HepG2 (cell line): Measurements from ENCODE around the gene SLC19A1. TPM values are rescaled to one million over a fixed set of nuclear protein-coding genes. Genes with fewer than 3 reads are reported as not detected.

ENCODE experiments used
- ATF7-NPFF ChIP-seq: sonication (generic); formaldehyde crosslinking; IDR thresholded peaks from 2 replicates; pipeline ENCODE4 v1.8.1; 2023; ENCODE audit warnings: mild to moderate bottlenecking, low read depth, missing genetic modification reagents, moderate library complexity
- GPN1 ChIP-seq: sonication (generic); formaldehyde crosslinking; IDR thresholded peaks from 2 replicates; pipeline ENCODE4 v1.5.1; 2020; ENCODE audit warnings: missing genetic modification reagents, borderline replicate concordance
- HES4 ChIP-seq: sonication (generic); formaldehyde crosslinking; IDR thresholded peaks from 2 replicates; pipeline ENCODE4 v1.9.0; 2021; ENCODE audit warnings: mild to moderate bottlenecking, missing genetic modification reagents, borderline replicate concordance
- KLF16 ChIP-seq, 2 experiments: sonication (generic) in 1 of 2; formaldehyde crosslinking in 1 of 2; IDR thresholded peaks; 2 replicates each; pipeline versions ENCODE4 v1.6.1 to v1.8.0; 2016 to 2023; ENCODE audit warnings: missing genetic modification reagents in 2 of 2, missing compliant biosample characterization in 1 of 2
- MBD4 ChIP-seq: IDR thresholded peaks from 2 replicates; pipeline ENCODE4 v1.6.1; 2012; ENCODE audit warnings: low read length, inconsistent platforms, borderline replicate concordance
- MXD1 ChIP-seq: sonication (generic); formaldehyde crosslinking; IDR thresholded peaks from 2 replicates; pipeline ENCODE4 v1.4.0; 2020; ENCODE audit warnings: mild to moderate bottlenecking, missing genetic modification reagents
- NFE2L1 ChIP-seq: sonication (generic); formaldehyde crosslinking; IDR thresholded peaks from 2 replicates; pipeline ENCODE4 v1.4.0; 2020; ENCODE audit warnings: missing genetic modification reagents, mild to moderate bottlenecking, borderline replicate concordance
- RBM39 ChIP-seq: fragments of 200-400 bp; formaldehyde crosslinking; IDR thresholded peaks from one replicate; pipeline ENCODE4 v1.6.1; 2018; ENCODE audit warnings: antibody characterized with exemption, mild to moderate bottlenecking, low read depth, low read length; ENCODE audit not compliant: poor library complexity, severe bottlenecking
- SMC3 ChIP-seq: IDR thresholded peaks from 2 replicates; pipeline ENCODE4 v1.6.1; 2011; ENCODE audit warnings: low read length, improper control_type of control experiment
- SRF ChIP-seq: IDR thresholded peaks from 2 replicates; pipeline ENCODE4 v1.6.1; 2011; ENCODE audit warnings: mild to moderate bottlenecking, low read depth, low read length, moderate library complexity
- THAP9 ChIP-seq: sonication (generic); formaldehyde crosslinking; IDR thresholded peaks from 2 replicates; pipeline ENCODE4; 2020; ENCODE audit warnings: missing genetic modification reagents, mild to moderate bottlenecking, borderline replicate concordance
- ZBTB4 ChIP-seq: sonication (generic); formaldehyde crosslinking; IDR thresholded peaks from 2 replicates; pipeline ENCODE4 v1.4.0; 2020; ENCODE audit warnings: missing genetic modification reagents, mild to moderate bottlenecking, borderline replicate concordance
- ZFP37 ChIP-seq: sonication (generic); formaldehyde crosslinking; IDR thresholded peaks from 2 replicates; pipeline ENCODE4 v1.4.0; 2020; ENCODE audit warnings: missing genetic modification reagents, borderline replicate concordance
- ZGPAT ChIP-seq: IDR thresholded peaks from 2 replicates; pipeline ENCODE4 v1.6.1; 2016; ENCODE audit warnings: mild to moderate bottlenecking
- ZNF33A ChIP-seq: sonication (generic); formaldehyde crosslinking; IDR thresholded peaks from 2 replicates; pipeline ENCODE4 v1.5.1; 2020; ENCODE audit warnings: missing genetic modification reagents, mild to moderate bottlenecking, moderate library complexity, borderline replicate concordance
- ZNF550 ChIP-seq: sonication (generic); formaldehyde crosslinking; IDR thresholded peaks from 2 replicates; pipeline ENCODE4 v1.4.0; 2020; ENCODE audit warnings: mild to moderate bottlenecking, missing genetic modification reagents, borderline replicate concordance
- ZNF558 ChIP-seq: sonication (generic); formaldehyde crosslinking; IDR thresholded peaks from 2 replicates; pipeline ENCODE4 v1.9.0; 2022; ENCODE audit warnings: mild to moderate bottlenecking, missing genetic modification reagents, borderline replicate concordance
- ZNF564 ChIP-seq: sonication (generic); formaldehyde crosslinking; IDR thresholded peaks from 2 replicates; pipeline ENCODE4 v1.8.1; 2023; ENCODE audit warnings: mild to moderate bottlenecking, missing genetic modification reagents
- ZNF709 ChIP-seq: sonication (generic); formaldehyde crosslinking; IDR thresholded peaks from 2 replicates; pipeline ENCODE4 v1.5.0; 2020; ENCODE audit warnings: mild to moderate bottlenecking, missing genetic modification reagents
- ZNF781 ChIP-seq: sonication (generic); formaldehyde crosslinking; IDR thresholded peaks from 2 replicates; pipeline ENCODE4 v1.5.1; 2020; ENCODE audit warnings: borderline replicate concordance, mild to moderate bottlenecking, missing genetic modification reagents; ENCODE audit errors: not compliant biosample characterization
- polyA plus RNA-seq, 8 experiments: library from polyadenylated mRNA; depleted of rRNA in 3 of 8; stranded (reverse) in 7 of 8; unstranded in 1 of 8; fragments of >200 nt; fragmentation: Illumina TruSeq in 4 of 8; extraction: Trizol in 4 of 8; gene quantifications; 2 replicates each; pipeline versions ENCODE4 v1.2.1 to v1.2.3, GENCODE V29; 2011 to 2016; ENCODE audit warnings: low read depth in 4 of 8, missing spikeins in 1 of 8, mixed read lengths in 1 of 8; ENCODE audit not compliant: insufficient read depth in 1 of 8
- total RNA-seq, 5 experiments: library from RNA; depleted of rRNA; stranded (reverse); fragments of >200 nt; fragmentation: Illumina TruSeq; extraction: Trizol; gene quantifications; 2 replicates each; pipeline ENCODE4 v1.2.3, GENCODE V29; 2016; ENCODE audit warnings: low read depth in 1 of 5

SLC19A1 gene
- total and polyA plus RNA-seq, 2 of the 13 experiments (the other 11 are each of a cell fraction or from before 2014, with no cell fraction given) = 21.8 to 23.0 TPM

GRCh38 chr21:45470773-45471524, 71.3 kb downstream of the SLC19A1 start (continued):
- TF ChIP-seq GPN1 = no peak
- peak; percentile 75; the same call in 1 of the 2 replicates for TF ChIP-seq HES4 (CRISPR knock-in tag)
- no peak for TF ChIP-seq KLF16 (CRISPR knock-in tag; IDR thresholded peaks at IDR 0.05)
- no peak for TF ChIP-seq SMC3
- peak; percentile 44; the same call in 1 of the 2 replicates for TF ChIP-seq ZNF709 (CRISPR knock-in tag)
- no peak for TF ChIP-seq ZNF564 (CRISPR knock-in tag)
- TF ChIP-seq MXD1 (CRISPR knock-in tag) = peak; percentile 54; the same call in 1 of the 2 replicates
- no peak for TF ChIP-seq THAP9 (CRISPR knock-in tag)
- TF ChIP-seq ATF7-NPFF = peak; percentile 39; the same call in 1 of the 2 replicates
- TF ChIP-seq MBD4 = no peak
- no peak for TF ChIP-seq ZFP37 (CRISPR knock-in tag)
- TF ChIP-seq ZNF781 = peak; percentile 25
- TF ChIP-seq ZBTB4 (CRISPR knock-in tag) = peak; percentile 76; the same call in 1 of the 2 replicates
- no peak for TF ChIP-seq NFE2L1 (CRISPR knock-in tag)
- no peak for TF ChIP-seq SRF
- TF ChIP-seq ZNF33A = no peak
- TF ChIP-seq ZNF550 = 0 out of 2 replicates have a peak, but pooled peaks have one; percentile 37
- peak; percentile 34 for TF ChIP-seq RBM39
- TF ChIP-seq ZNF558 (CRISPR knock-in tag) = no peak
- TF ChIP-seq ZGPAT (CRISPR knock-in tag) = no peak
